CD8-positive, alpha-beta memory T cell (primary cell): ENCODE data around the gene EMC7. TPM values are rescaled to one million over a fixed set of nuclear protein-coding genes. Genes with fewer than 3 reads are reported as not detected.
A peak's percentile ranks its signal among the peaks of the same experiment; 100 is the strongest.

Experiments used
- CTCF ChIA-PET: fragments of 350-600 bp; sonication (Branson Sonifier 250); formaldehyde crosslinking; loops from one replicate; lab custom pipeline; 2021; ENCODE audit warnings: antibody characterized with exemption; lab: Charles Lee
- POLR2A ChIA-PET: fragments of 350-600 bp; sonication (Branson Sonifier 250); formaldehyde crosslinking; loops from one replicate; lab custom pipeline; 2021; ENCODE audit warnings: antibody characterized with exemption; lab: Charles Lee
- DNase-seq, 5 donors: peaks; one replicate each; pipeline versions ENCODE4 v3.0.0 to v3.0.0-alpha.2; 2020 to 2022; ENCODE audit warnings: mixed read lengths in 1 of 5
- H3K27ac ChIP-seq: one replicate; pipeline ENCODE4 v1.7.0; 2013; ENCODE audit warnings: low read depth, mild to moderate bottlenecking, low read length, moderate library complexity
- H3K27me3 ChIP-seq: 2 replicates; pipeline ENCODE4 v1.7.0; 2013; ENCODE audit warnings: low read length, mild to moderate bottlenecking; ENCODE audit not compliant: insufficient read depth, poor library complexity, severe bottlenecking
- H3K36me3 ChIP-seq: 2 replicates; pipeline ENCODE4 v1.7.0; 2013; ENCODE audit warnings: mild to moderate bottlenecking, low read length, moderate library complexity; ENCODE audit not compliant: insufficient read depth
- H3K4me1 ChIP-seq: 2 replicates; pipeline ENCODE4 v1.7.0; 2013; ENCODE audit warnings: mild to moderate bottlenecking, low read length, moderate library complexity; ENCODE audit not compliant: insufficient read depth
- H3K4me3 ChIP-seq: 2 replicates; pipeline ENCODE4 v1.7.0; 2013; ENCODE audit warnings: mild to moderate bottlenecking, low read length
- H3K9me3 ChIP-seq: 2 replicates; pipeline ENCODE4 v1.7.0; 2013; ENCODE audit warnings: mild to moderate bottlenecking, low read length
- H3K27ac Mint-ChIP-seq, 8 donors: one replicate each; pipeline ENCODE4 v1.8.0; 2020 to 2021; ENCODE audit warnings: mixed read lengths in 8 of 8, mild to moderate bottlenecking in 6 of 8, inconsistent platforms in 3 of 8, moderate library complexity in 3 of 8
- H3K27me3 Mint-ChIP-seq, 2 donors: one replicate each; pipeline ENCODE4 v1.8.0; 2020 to 2021; ENCODE audit warnings: mixed read lengths in 2 of 2, mild to moderate bottlenecking in 1 of 2, moderate library complexity in 1 of 2
- H3K36me3 Mint-ChIP-seq, 3 donors: one replicate each; pipeline ENCODE4 v1.8.0; 2020 to 2021; ENCODE audit warnings: mixed read lengths in 3 of 3, inconsistent platforms in 1 of 3, mild to moderate bottlenecking in 1 of 3
- H3K4me1 Mint-ChIP-seq, 3 donors: one replicate each; pipeline ENCODE4 v1.8.0; 2020 to 2021; ENCODE audit warnings: mixed read lengths in 3 of 3, inconsistent platforms in 1 of 3, mild to moderate bottlenecking in 1 of 3
- H3K4me3 Mint-ChIP-seq, 7 donors: one replicate each; pipeline ENCODE4 v1.8.0; 2020 to 2021; ENCODE audit warnings: mixed read lengths in 7 of 7, mild to moderate bottlenecking in 6 of 7, moderate library complexity in 4 of 7, inconsistent platforms in 2 of 7
- H3K9me3 Mint-ChIP-seq, 5 donors: one replicate each; pipeline ENCODE4 v1.8.0; 2020 to 2022; ENCODE audit warnings: mixed read lengths in 5 of 5, mild to moderate bottlenecking in 3 of 5, moderate library complexity in 2 of 5, inconsistent platforms in 1 of 5
- polyA plus RNA-seq: library from polyadenylated mRNA; unstranded; fragments of 300-500 nt; fragmentation: Illumina TruSeq; gene quantifications from one replicate; pipeline ENCODE4 v1.2.3, GENCODE V29; 2021
- total RNA-seq, 2 experiments: library from RNA; stranded (reverse); gene quantifications; one replicate each; pipeline ENCODE4 v1.2.3, GENCODE V29; 2021

Gene EMC7
- total and polyA plus RNA-seq, 3 experiments from 2014 or later: 75.0 to 128 (median 78.9) TPM

- ChIA-PET POLR2A (no interaction called here), CTCF (no interaction called here)
- H3K27ac ChIP-seq: no peak overlapping the region
- Mint-ChIP-seq H3K9me3 (no peaks in the 10 kb centered on the region), H3K27ac (peak overlapping the region in 1 of 8 donors; percentile 15), H3K4me3 (no peak overlapping the region), H3K27me3 (no peaks in the 10 kb centered on the region), H3K4me1 (peaks cover 0 to 4% (median 0%) of the 10 kb centered on the region in 3 donors), H3K36me3 (peaks cover 3 to 57% (median 15%) of the 10 kb centered on the region in 3 donors)
- peaks cover 15% of the 10 kb centered on the region for H3K36me3 ChIP-seq
- no peaks in the 10 kb centered on the region for H3K27me3 ChIP-seq
- DNase-seq: no peak
- no peaks in the 10 kb centered on the region for H3K4me1 ChIP-seq
- H3K9me3 ChIP-seq: no peaks in the 10 kb centered on the region
- H3K4me3 ChIP-seq: no peak overlapping the region
These were observed 17.6 kb downstream of the EMC7 start for GRCh38 chr15:34084086-34084485.

DNA sequence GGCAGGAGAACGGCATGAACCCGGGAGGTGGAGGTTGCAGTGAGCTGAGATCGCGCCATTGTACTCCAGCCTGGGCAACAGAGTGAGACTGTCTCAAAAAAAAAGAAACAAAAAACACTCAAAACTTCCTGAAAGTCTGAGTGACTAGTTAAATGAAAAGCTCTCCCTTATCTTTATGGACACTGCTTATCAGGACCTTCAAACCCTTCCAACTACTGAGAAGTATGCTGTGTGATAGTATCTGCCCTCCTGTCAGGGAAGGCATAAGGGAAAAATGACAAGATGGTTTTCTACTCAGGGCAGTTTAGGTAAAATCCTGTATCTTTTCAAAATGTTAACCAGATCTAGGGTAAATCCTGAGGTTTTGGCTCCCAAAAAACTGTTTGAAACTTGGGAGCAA is 21.8 kb downstream of the EMC7 start:
- no peaks in the 10 kb centered on the region for H3K4me1 Mint-ChIP-seq
- no peak overlapping the region for H3K4me3 Mint-ChIP-seq
- no peaks in the 10 kb centered on the region for H3K9me3 Mint-ChIP-seq
- CTCF ChIA-PET: interaction anchor here (0.7 to 1.6 kb wide), 2 partner anchors 17 to 22 kb away, joined by 3 to 6 read pairs; no protein-coding TSS in a partner anchor
- Histone ChIP-seq H3K27me3 (no peaks in the 10 kb centered on the region), H3K4me1 (no peaks in the 10 kb centered on the region), H3K27ac (no peak overlapping the region), H3K9me3 (no peaks in the 10 kb centered on the region), H3K4me3 (no peak overlapping the region), H3K36me3 (peaks cover 4% of the 10 kb centered on the region)
- no peaks in the 10 kb centered on the region for H3K27me3 Mint-ChIP-seq
- POLR2A ChIA-PET: no interaction called here
- H3K36me3 Mint-ChIP-seq: peaks cover 3 to 26% (median 13%) of the 10 kb centered on the region in 3 donors
- no peak overlapping the region for H3K27ac Mint-ChIP-seq
- no peak for DNase-seq

GRCh38 chr15:34078900-34079299 is 22.8 kb downstream of the EMC7 start:
- Histone ChIP-seq H3K27me3 (no peaks in the 10 kb centered on the region), H3K9me3 (no peaks in the 10 kb centered on the region), H3K4me3 (no peak overlapping the region), H3K4me1 (no peaks in the 10 kb centered on the region), H3K36me3 (no peaks in the 10 kb centered on the region), H3K27ac (no peak overlapping the region)
- Mint-ChIP-seq H3K27me3 (no peaks in the 10 kb centered on the region), H3K9me3 (no peaks in the 10 kb centered on the region), H3K36me3 (peaks cover 0 to 17% (median 11%) of the 10 kb centered on the region in 3 donors), H3K4me3 (no peak overlapping the region), H3K4me1 (no peaks in the 10 kb centered on the region), H3K27ac (peak overlapping the region in 1 of 8 donors; percentile 40)
- POLR2A ChIA-PET: no interaction called here
- no peak for DNase-seq
- CTCF ChIA-PET: interaction anchor here (1.6 kb wide), 1 partner anchor 16 kb away, joined by 6 read pairs; no protein-coding TSS in a partner anchor

DNA sequence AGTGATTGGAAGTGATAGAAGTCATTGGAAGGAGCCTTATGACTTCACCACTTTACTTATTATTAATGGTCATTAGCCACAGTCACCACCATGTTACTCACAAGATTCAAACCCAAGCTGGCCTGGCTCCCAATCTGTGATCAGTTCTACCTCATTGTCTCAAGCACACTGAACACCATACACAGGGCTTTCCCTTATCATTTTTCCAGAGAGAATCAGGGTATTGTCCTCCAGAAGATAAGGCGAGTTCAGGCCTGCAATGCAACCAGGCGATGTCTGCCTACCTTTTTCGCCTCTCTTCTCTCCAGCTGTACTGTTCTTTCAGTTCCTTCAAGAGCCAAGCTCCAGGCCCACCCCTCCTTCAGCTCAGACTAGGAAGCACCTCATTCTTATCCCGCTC is 24.9 kb downstream of the EMC7 start:
- no peaks in the 10 kb centered on the region for H3K9me3 ChIP-seq
- no peak overlapping the region for H3K27ac ChIP-seq
- no peak overlapping the region for H3K4me3 Mint-ChIP-seq
- CTCF ChIA-PET: no interaction called here
- H3K4me1 ChIP-seq: no peaks in the 10 kb centered on the region
- H3K27me3 Mint-ChIP-seq: no peaks in the 10 kb centered on the region
- H3K36me3 ChIP-seq: no peaks in the 10 kb centered on the region
- POLR2A ChIA-PET: no interaction called here
- no peak overlapping the region for H3K27ac Mint-ChIP-seq
- DNase-seq: no peak
- no peaks in the 10 kb centered on the region for H3K4me1 Mint-ChIP-seq
- H3K9me3 Mint-ChIP-seq: no peaks in the 10 kb centered on the region
- H3K4me3 ChIP-seq: no peak overlapping the region
- no peaks in the 10 kb centered on the region for H3K27me3 ChIP-seq
- H3K36me3 Mint-ChIP-seq: peaks cover 0 to 8% (median 5%) of the 10 kb centered on the region in 3 donors

- Mint-ChIP-seq H3K27ac (no peak overlapping the region), H3K4me1 (no peaks in the 10 kb centered on the region), H3K4me3 (no peak overlapping the region), H3K27me3 (no peaks in the 10 kb centered on the region), H3K36me3 (peaks cover 0 to 2% (median 0%) of the 10 kb centered on the region in 3 donors), H3K9me3 (no peaks in the 10 kb centered on the region)
- ChIA-PET POLR2A (no interaction called here), CTCF (no interaction called here)
- Histone ChIP-seq H3K27me3 (no peaks in the 10 kb centered on the region), H3K4me3 (no peak overlapping the region), H3K4me1 (no peaks in the 10 kb centered on the region), H3K27ac (no peak overlapping the region), H3K9me3 (no peaks in the 10 kb centered on the region), H3K36me3 (no peaks in the 10 kb centered on the region)
- no peak for DNase-seq
These were observed 31.7 kb downstream of the EMC7 start for GRCh38 chr15:34070003-34070402.

DNA sequence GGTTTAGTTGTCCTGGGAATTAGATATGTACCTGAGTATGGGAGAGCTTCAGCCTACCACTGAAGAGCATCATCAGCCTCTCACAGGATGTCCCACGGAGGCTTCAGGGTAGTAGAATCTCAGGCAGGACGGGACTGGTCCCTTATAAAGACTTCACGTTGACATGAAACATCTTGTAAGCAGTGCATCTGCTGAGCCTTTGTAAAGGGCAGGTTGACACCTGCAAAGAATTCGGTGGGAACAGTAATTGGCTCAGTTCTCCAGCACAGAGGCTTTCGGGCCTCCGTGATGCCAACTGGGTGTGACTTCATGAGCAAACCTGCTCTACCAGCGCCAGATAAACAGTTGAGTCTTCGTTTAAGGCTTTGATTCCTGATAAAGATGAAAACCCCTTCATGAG is 35.7 kb downstream of the EMC7 start:
- H3K9me3 ChIP-seq: no peaks in the 10 kb centered on the region
- CTCF ChIA-PET: interaction anchor here (0.7 kb wide), 1 partner anchor 522 kb away, joined by 3 read pairs; no protein-coding TSS in a partner anchor
- H3K27ac ChIP-seq: no peak overlapping the region
- no peaks in the 10 kb centered on the region for H3K9me3 Mint-ChIP-seq
- peaks cover 3 to 5% (median 4%) of the 10 kb centered on the region in 3 donors for H3K4me1 Mint-ChIP-seq
- no peaks in the 10 kb centered on the region for H3K27me3 ChIP-seq
- no peak overlapping the region for H3K4me3 ChIP-seq
- H3K4me3 Mint-ChIP-seq: no peak overlapping the region
- H3K27ac Mint-ChIP-seq: peak overlapping the region in 1 of 8 donors; percentile 29
- H3K36me3 Mint-ChIP-seq: no peaks in the 10 kb centered on the region
- no peak for DNase-seq
- POLR2A ChIA-PET: no interaction called here
- no peaks in the 10 kb centered on the region for H3K4me1 ChIP-seq
- H3K27me3 Mint-ChIP-seq: no peaks in the 10 kb centered on the region
- no peaks in the 10 kb centered on the region for H3K36me3 ChIP-seq

- peak overlapping the region in 2 of 8 donors; percentile 21 to 61 for H3K27ac Mint-ChIP-seq
- H3K4me1 Mint-ChIP-seq: peaks cover 3 to 5% (median 4%) of the 10 kb centered on the region in 3 donors
- H3K4me3 Mint-ChIP-seq: no peak overlapping the region
- POLR2A ChIA-PET: no interaction called here
- no peaks in the 10 kb centered on the region for H3K36me3 Mint-ChIP-seq
- DNase-seq: no peak
- CTCF ChIA-PET: interaction anchor here (0.7 to 1.9 kb wide), 2 partner anchors 34 to 523 kb away, joined by 3 to 4 read pairs; no protein-coding TSS in a partner anchor
- H3K9me3 ChIP-seq: no peaks in the 10 kb centered on the region
- no peaks in the 10 kb centered on the region for H3K36me3 ChIP-seq
- H3K4me1 ChIP-seq: no peaks in the 10 kb centered on the region
- H3K4me3 ChIP-seq: no peak overlapping the region
- no peaks in the 10 kb centered on the region for H3K9me3 Mint-ChIP-seq
- H3K27me3 Mint-ChIP-seq: no peaks in the 10 kb centered on the region
- no peak overlapping the region for H3K27ac ChIP-seq
- H3K27me3 ChIP-seq: no peaks in the 10 kb centered on the region
These were observed 36.4 kb downstream of the EMC7 start for GRCh38 chr15:34065261-34065660.

- no peak overlapping the region for H3K4me3 Mint-ChIP-seq
- H3K9me3 ChIP-seq: no peaks in the 10 kb centered on the region
- no peak overlapping the region for H3K4me3 ChIP-seq
- H3K36me3 ChIP-seq: no peaks in the 10 kb centered on the region
- ChIA-PET POLR2A (no interaction called here), CTCF (interaction anchor here (1.9 to 8.5 kb wide), 2 partner anchors 35 to 145 kb away, joined by 4 to 75 read pairs; partner anchors contain the start of gene KATNBL1)
- H3K4me1 ChIP-seq: no peaks in the 10 kb centered on the region
- no peaks in the 10 kb centered on the region for H3K27me3 ChIP-seq
- H3K27me3 Mint-ChIP-seq: peaks cover 0 to 1% of the 10 kb centered on the region in 2 donors
- no peak for DNase-seq
- no peak overlapping the region for H3K27ac ChIP-seq
- H3K36me3 Mint-ChIP-seq: no peaks in the 10 kb centered on the region
- peak overlapping the region in 3 of 8 donors; percentile 61 to 81 (median 76) for H3K27ac Mint-ChIP-seq
- no peaks in the 10 kb centered on the region for H3K9me3 Mint-ChIP-seq
- H3K4me1 Mint-ChIP-seq: peaks cover 3 to 5% (median 4%) of the 10 kb centered on the region in 3 donors
These were observed 37.2 kb downstream of the EMC7 start for GRCh38 chr15:34064438-34064837.
